HEK293T (cell line): Measurements from ENCODE around the gene PHB1.

ENCODE experiments used
- ARNT ChIP-seq: fragments of 450-650 bp; IDR thresholded peaks from 2 replicates; pipeline ENCODE4 v1.6.1; 2017; ENCODE audit warnings: mild to moderate bottlenecking
- BHLHE40 ChIP-seq: fragments of 450-650 bp; IDR thresholded peaks from 2 replicates; pipeline ENCODE4 v1.6.1; 2016; ENCODE audit warnings: mild to moderate bottlenecking, moderate library complexity, borderline replicate concordance
- CTBP1 ChIP-seq: fragments of 450-650 bp; IDR thresholded peaks from 2 replicates; pipeline ENCODE4 v1.6.1; 2016; ENCODE audit warnings: borderline replicate concordance
- FOXA1 ChIP-seq: fragments of 450-650 bp; IDR thresholded peaks from 2 replicates; pipeline ENCODE4 v1.6.1; 2016; ENCODE audit warnings: mild to moderate bottlenecking
- FOXK2 ChIP-seq: fragments of 450-650 bp; IDR thresholded peaks from 2 replicates; pipeline ENCODE4 v1.6.1; 2016; ENCODE audit warnings: mild to moderate bottlenecking
- FOXM1 ChIP-seq: fragments of 450-650 bp; IDR thresholded peaks from 2 replicates; pipeline ENCODE4 v1.6.1; 2017; ENCODE audit warnings: mild to moderate bottlenecking, borderline replicate concordance
- HDGF ChIP-seq: fragments of 450-650 bp; IDR thresholded peaks from 2 replicates; pipeline ENCODE4 v1.6.1; 2017; ENCODE audit warnings: antibody characterized with exemption, borderline replicate concordance
- L3MBTL2 ChIP-seq: fragments of 450-650 bp; conservative IDR thresholded peaks from 2 replicates; pipeline ENCODE4 v1.6.1; 2016; ENCODE audit warnings: mild to moderate bottlenecking
- LEF1 ChIP-seq: fragments of 450-650 bp; IDR thresholded peaks from 2 replicates; pipeline ENCODE4 v1.6.1; 2017; ENCODE audit warnings: mild to moderate bottlenecking, borderline replicate concordance
- NFRKB ChIP-seq: fragments of 450-650 bp; IDR thresholded peaks from 2 replicates; pipeline ENCODE4 v1.6.1; 2016; ENCODE audit warnings: mild to moderate bottlenecking, moderate library complexity
- PKNOX1 ChIP-seq: fragments of 450-650 bp; IDR thresholded peaks from 2 replicates; pipeline ENCODE4 v1.6.1; 2016
- SP1 ChIP-seq: fragments of 450-650 bp; IDR thresholded peaks from 2 replicates; pipeline ENCODE4 v1.6.1; 2017
- TARDBP ChIP-seq: fragments of 450-650 bp; IDR thresholded peaks from 2 replicates; pipeline ENCODE4 v1.6.1; 2016
- ZNF384 ChIP-seq: fragments of 450-650 bp; IDR thresholded peaks from 2 replicates; pipeline ENCODE4 v1.6.1; 2016

- TF ChIP-seq FOXK2 = no peak
- no peak for TF ChIP-seq LEF1
- no peak for TF ChIP-seq ZNF384
- no peak for TF ChIP-seq SP1
- TF ChIP-seq HDGF = no peak
- TF ChIP-seq ARNT = no peak
- no peak for TF ChIP-seq FOXA1
- TF ChIP-seq FOXM1 = no peak
- no peak for TF ChIP-seq BHLHE40
- no peak for TF ChIP-seq CTBP1
- TF ChIP-seq PKNOX1 = no peak
- TF ChIP-seq TARDBP = no peak
- no peak for TF ChIP-seq NFRKB
- no peak for TF ChIP-seq L3MBTL2
Measured at GRCh38 chr17:49393491-49394255, 21.0 kb downstream of the PHB1 start.
